Measurements from ENCODE around the gene UBASH3A.

GRCh38 chr21:42370894-42371654 is 32.6 kb upstream of the UBASH3A start:
- TF ChIP-seq CTCF (conservative IDR thresholded peaks at IDR 0.05) (no peak), ZFX (IDR thresholded peaks at IDR 0.05) (no peak)
